Measurements from ENCODE around the gene MRPS12. TPM values are rescaled to one million over a fixed set of nuclear protein-coding genes. Genes with fewer than 3 reads are reported as not detected.

Gene MRPS12
- total RNA-seq, 1 experiment from 2014 or later, result 82.5 TPM

GRCh38 chr19:38951187-38951586 lies 20.4 kb downstream of the MRPS12 start:
- no TSS peak for BruUV-seq (replicated peaks)

GRCh38 chr19:38952395-38953165 lies 21.8 kb downstream of the MRPS12 start:
- ChIA-PET POLR2A (interaction anchor here (0.6 to 1.5 kb wide), 2 partner anchors 22 to 100 kb away, joined by 6 to 7 read pairs; partner anchors contain the start of genes MRPS12 and SARS2), CTCF (interaction anchor here (1.0 to 2.0 kb wide), 3 partner anchors 10 to 23 kb away, joined by 3 to 10 read pairs (median 8); partner anchors contain the start of genes FBXO17, MRPS12 and SARS2)
- no TSS peak for BruUV-seq (replicated peaks)
- intact Hi-C loops (cut with micrococcal nuclease; ENCODE audit: unreplicated experiment), result loop anchor here (1.0 kb wide), 1 partner anchor 22 kb away; the partner anchor contains the start of genes MRPS12 and SARS2
- Histone ChIP-seq H3K36me3 (ENCODE audit: control insufficient read depth, insufficient read depth, low read length) (no peaks in the 10 kb centered on the region; the same call in none of the 2 replicates), H3K4me1 (peaks cover 18% of the 10 kb centered on the region), H3K4me3 (ENCODE audit: low read depth, low read length) (no peak overlapping the region), H3K9me3 (no peaks in the 10 kb centered on the region), H3K27me3 (replicated peaks; ENCODE audit: control insufficient read depth, insufficient read depth, low read length) (no peaks in the 10 kb centered on the region)
- peak; percentile 58 to 65 for DNase-seq
- Mint-ChIP-seq H3K4me3 (ENCODE audit: unreplicated experiment) (peak overlapping the region; percentile 13), H3K4me1 (ENCODE audit: low read depth, unreplicated experiment) (peaks cover 19% of the 10 kb centered on the region), H3K36me3 (ENCODE audit: insufficient read depth, unreplicated experiment) (peaks cover 27% of the 10 kb centered on the region), H3K9me3 (ENCODE audit: unreplicated experiment) (no peaks in the 10 kb centered on the region), H3K27ac (ENCODE audit: unreplicated experiment) (peak overlapping the region; percentile 45), H3K27me3 (ENCODE audit: insufficient read depth, unreplicated experiment) (no peaks in the 10 kb centered on the region)
- peak; percentile 26 to 39 for TF ChIP-seq CTCF (IDR thresholded peaks at IDR 0.05; ENCODE audit: insufficient read depth in 1 of 2, low read depth in 1 of 2, low read length in 1 of 2, severe bottlenecking in 1 of 2, unreplicated experiment in 1 of 2)

More at GRCh38 chr19:38951187-38951586, 20.4 kb downstream of the MRPS12 start:
- no peak for DNase-seq
- Histone ChIP-seq H3K4me3 (ENCODE audit: low read depth, low read length) (no peak overlapping the region), H3K27me3 (replicated peaks; ENCODE audit: control insufficient read depth, insufficient read depth, low read length) (no peaks in the 10 kb centered on the region), H3K9me3 (no peaks in the 10 kb centered on the region), H3K4me1 (peaks cover 18% of the 10 kb centered on the region), H3K36me3 (ENCODE audit: control insufficient read depth, insufficient read depth, low read length) (peaks cover 2% of the 10 kb centered on the region; the same call in 1 of the 2 replicates)
- ChIA-PET CTCF (no interaction called here), POLR2A (no interaction called here)
- no peak for TF ChIP-seq CTCF (IDR thresholded peaks at IDR 0.05; ENCODE audit: insufficient read depth in 1 of 2, low read depth in 1 of 2, low read length in 1 of 2, severe bottlenecking in 1 of 2, unreplicated experiment in 1 of 2)
- Mint-ChIP-seq H3K27ac (ENCODE audit: unreplicated experiment) (no peak overlapping the region), H3K4me3 (ENCODE audit: unreplicated experiment) (no peak overlapping the region), H3K9me3 (ENCODE audit: unreplicated experiment) (no peaks in the 10 kb centered on the region), H3K36me3 (ENCODE audit: insufficient read depth, unreplicated experiment) (peaks cover 39% of the 10 kb centered on the region), H3K4me1 (ENCODE audit: low read depth, unreplicated experiment) (peaks cover 19% of the 10 kb centered on the region), H3K27me3 (ENCODE audit: insufficient read depth, unreplicated experiment) (no peaks in the 10 kb centered on the region)
- intact Hi-C loops (cut with micrococcal nuclease; ENCODE audit: unreplicated experiment), result no loop called here

GRCh38 chr19:38953677-38954076 lies 22.9 kb downstream of the MRPS12 start:
- ChIA-PET POLR2A (no interaction called here), CTCF (interaction anchor here (0.6 to 2.0 kb wide), 3 partner anchors 23 to 460 kb away, joined by 3 to 8 read pairs (median 3); partner anchors contain the start of genes MRPS12 and SARS2)
- H3K27me3 Mint-ChIP-seq (ENCODE audit: insufficient read depth, unreplicated experiment), result no peaks in the 10 kb centered on the region
- intact Hi-C loops (cut with micrococcal nuclease; ENCODE audit: unreplicated experiment), result no loop called here
- no peak for DNase-seq
- H3K4me3 ChIP-seq (ENCODE audit: low read depth, low read length), result no peak overlapping the region
- TF ChIP-seq CTCF (IDR thresholded peaks at IDR 0.05; ENCODE audit: insufficient read depth in 1 of 2, low read depth in 1 of 2, low read length in 1 of 2, severe bottlenecking in 1 of 2, unreplicated experiment in 1 of 2), result no peak
- no peaks in the 10 kb centered on the region for H3K9me3 ChIP-seq
- peaks cover 27% of the 10 kb centered on the region for H3K36me3 Mint-ChIP-seq (ENCODE audit: insufficient read depth, unreplicated experiment)
- no peaks in the 10 kb centered on the region; the same call in none of the 2 replicates for H3K36me3 ChIP-seq (ENCODE audit: control insufficient read depth, insufficient read depth, low read length)
- peaks cover 19% of the 10 kb centered on the region for H3K4me1 Mint-ChIP-seq (ENCODE audit: low read depth, unreplicated experiment)
- H3K27me3 ChIP-seq (replicated peaks; ENCODE audit: control insufficient read depth, insufficient read depth, low read length), result no peaks in the 10 kb centered on the region
- peaks cover 18% of the 10 kb centered on the region for H3K4me1 ChIP-seq
- H3K9me3 Mint-ChIP-seq (ENCODE audit: unreplicated experiment), result no peaks in the 10 kb centered on the region
- no TSS peak for BruUV-seq (replicated peaks)
- no peak overlapping the region for H3K4me3 Mint-ChIP-seq (ENCODE audit: unreplicated experiment)
- H3K27ac Mint-ChIP-seq (ENCODE audit: unreplicated experiment), result no peak overlapping the region

Data from Caco-2 (cell line).